Neural crest cell (in vitro differentiated cells): ENCODE results near the gene MTREX. TPM values are rescaled to one million over a fixed set of nuclear protein-coding genes. Genes with fewer than 3 reads are reported as not detected.
A peak's percentile ranks its signal among the peaks of the same experiment; 100 is the strongest.

Source experiments
- DNase-seq: peaks from one replicate; pipeline ENCODE4 v3.0.0; 2021; ENCODE audit warnings: low read depth, mixed read lengths, low spot score
- H3K27ac Mint-ChIP-seq: one replicate; pipeline ENCODE4 v1.8.0; 2021; ENCODE audit warnings: mild to moderate bottlenecking, mixed read lengths; ENCODE audit not compliant: unreplicated experiment
- H3K27me3 Mint-ChIP-seq: 2 replicates; pipeline ENCODE4 v1.8.0; 2021; ENCODE audit warnings: low read depth, mild to moderate bottlenecking, mixed read lengths
- H3K36me3 Mint-ChIP-seq: 2 replicates; pipeline ENCODE4 v1.8.0; 2021; ENCODE audit warnings: low read depth, mild to moderate bottlenecking, mixed read lengths
- H3K4me1 Mint-ChIP-seq: 2 replicates; pipeline ENCODE4 v1.8.0; 2021; ENCODE audit warnings: mixed read lengths
- H3K4me3 Mint-ChIP-seq: one replicate; pipeline ENCODE4 v1.8.0; 2021; ENCODE audit warnings: mild to moderate bottlenecking, mixed read lengths
- H3K9me3 Mint-ChIP-seq: 2 replicates; pipeline ENCODE4 v1.8.0; 2021; ENCODE audit warnings: mixed read lengths
- total RNA-seq: library from RNA; stranded (reverse); gene quantifications from 2 replicates; pipeline ENCODE4 v1.2.1, GENCODE V29; 2021
- TF ChIP-seq, protein P1 (sequence below): fragments of 200-600 bp; sonication (generic); conservative IDR thresholded peaks from 2 replicates; pipeline ENCODE4 v1.5.0; 2021; ENCODE audit warnings: antibody characterized with exemption, mild to moderate bottlenecking

Gene MTREX
- total RNA-seq, 1 donor from 2014 or later: 101 TPM

- peaks cover 35% of the 10 kb centered on the region for H3K36me3 Mint-ChIP-seq
- no peaks in the 10 kb centered on the region for H3K27me3 Mint-ChIP-seq
- no peaks in the 10 kb centered on the region for H3K9me3 Mint-ChIP-seq
- DNase-seq: no peak
- no peak overlapping the region for H3K27ac Mint-ChIP-seq
- no peaks in the 10 kb centered on the region for H3K4me1 Mint-ChIP-seq
- no peak overlapping the region for H3K4me3 Mint-ChIP-seq
- TF ChIP-seq, protein P1, sequence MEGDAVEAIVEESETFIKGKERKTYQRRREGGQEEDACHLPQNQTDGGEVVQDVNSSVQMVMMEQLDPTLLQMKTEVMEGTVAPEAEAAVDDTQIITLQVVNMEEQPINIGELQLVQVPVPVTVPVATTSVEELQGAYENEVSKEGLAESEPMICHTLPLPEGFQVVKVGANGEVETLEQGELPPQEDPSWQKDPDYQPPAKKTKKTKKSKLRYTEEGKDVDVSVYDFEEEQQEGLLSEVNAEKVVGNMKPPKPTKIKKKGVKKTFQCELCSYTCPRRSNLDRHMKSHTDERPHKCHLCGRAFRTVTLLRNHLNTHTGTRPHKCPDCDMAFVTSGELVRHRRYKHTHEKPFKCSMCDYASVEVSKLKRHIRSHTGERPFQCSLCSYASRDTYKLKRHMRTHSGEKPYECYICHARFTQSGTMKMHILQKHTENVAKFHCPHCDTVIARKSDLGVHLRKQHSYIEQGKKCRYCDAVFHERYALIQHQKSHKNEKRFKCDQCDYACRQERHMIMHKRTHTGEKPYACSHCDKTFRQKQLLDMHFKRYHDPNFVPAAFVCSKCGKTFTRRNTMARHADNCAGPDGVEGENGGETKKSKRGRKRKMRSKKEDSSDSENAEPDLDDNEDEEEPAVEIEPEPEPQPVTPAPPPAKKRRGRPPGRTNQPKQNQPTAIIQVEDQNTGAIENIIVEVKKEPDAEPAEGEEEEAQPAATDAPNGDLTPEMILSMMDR: no peak
Measured at GRCh38 chr5:55391707-55392106, 83.9 kb downstream of the MTREX start.

DNA sequence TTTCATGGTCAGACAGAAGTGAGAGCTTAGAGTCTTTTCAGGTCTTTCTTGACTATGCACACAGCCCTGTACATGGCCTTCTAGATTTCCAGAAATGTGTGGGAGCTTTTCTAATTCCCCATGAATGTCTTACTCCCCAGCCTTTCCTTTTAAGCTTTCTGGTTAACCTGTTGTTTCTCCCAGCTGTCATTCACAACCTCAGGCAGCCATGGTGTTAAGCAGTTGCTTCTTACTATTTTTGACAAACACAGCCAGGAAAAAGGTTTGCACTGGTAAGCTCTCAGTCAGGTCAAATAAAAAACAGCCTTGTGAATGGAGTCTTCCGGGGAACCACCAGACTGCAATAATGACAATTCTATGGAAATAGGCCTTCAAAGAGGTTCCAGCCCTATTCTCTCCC is 84.9 kb downstream of the MTREX start:
- DNase-seq: no peak
- Mint-ChIP-seq H3K36me3 (peaks cover 34% of the 10 kb centered on the region), H3K9me3 (no peaks in the 10 kb centered on the region), H3K4me1 (no peaks in the 10 kb centered on the region), H3K27ac (no peak overlapping the region), H3K4me3 (no peak overlapping the region), H3K27me3 (no peaks in the 10 kb centered on the region)
- TF ChIP-seq, protein P1: no peak

DNA sequence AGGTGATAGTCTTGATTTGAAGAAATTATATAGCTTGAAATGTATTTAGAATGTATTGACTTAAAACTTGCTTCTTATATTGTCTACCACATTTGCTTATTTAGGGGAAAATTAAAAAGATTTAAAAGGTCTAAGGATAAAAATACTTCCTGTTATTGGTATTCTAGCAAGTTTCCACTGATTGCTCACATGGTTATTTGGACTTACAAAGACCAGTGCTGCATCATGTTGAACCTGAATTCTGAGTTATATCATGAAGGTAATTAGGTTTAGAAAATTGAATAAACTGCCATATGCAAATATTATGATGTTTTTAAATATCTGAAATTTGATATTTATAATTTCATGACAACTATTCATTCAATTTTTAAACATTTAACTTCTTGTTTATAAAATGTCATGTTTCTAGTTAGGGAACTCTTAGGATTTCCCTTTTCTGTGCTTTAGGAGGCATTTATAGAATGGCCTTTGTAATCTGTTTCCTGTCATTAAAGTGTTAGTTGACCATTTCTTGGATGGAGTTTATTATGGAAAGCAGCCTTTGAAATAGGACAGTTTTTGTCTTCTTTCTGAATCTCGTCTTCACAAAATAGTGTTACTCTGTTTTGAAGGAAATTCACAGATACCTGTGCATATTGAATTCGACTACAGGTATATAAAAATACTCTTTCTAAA is 85.8 kb downstream of the MTREX start:
- Mint-ChIP-seq H3K27me3 (no peaks in the 10 kb centered on the region), H3K4me3 (no peak overlapping the region), H3K4me1 (no peaks in the 10 kb centered on the region), H3K9me3 (no peaks in the 10 kb centered on the region), H3K36me3 (peaks cover 34% of the 10 kb centered on the region), H3K27ac (no peak overlapping the region)
- DNase-seq: no peak
- TF ChIP-seq, protein P1: no peak

DNA sequence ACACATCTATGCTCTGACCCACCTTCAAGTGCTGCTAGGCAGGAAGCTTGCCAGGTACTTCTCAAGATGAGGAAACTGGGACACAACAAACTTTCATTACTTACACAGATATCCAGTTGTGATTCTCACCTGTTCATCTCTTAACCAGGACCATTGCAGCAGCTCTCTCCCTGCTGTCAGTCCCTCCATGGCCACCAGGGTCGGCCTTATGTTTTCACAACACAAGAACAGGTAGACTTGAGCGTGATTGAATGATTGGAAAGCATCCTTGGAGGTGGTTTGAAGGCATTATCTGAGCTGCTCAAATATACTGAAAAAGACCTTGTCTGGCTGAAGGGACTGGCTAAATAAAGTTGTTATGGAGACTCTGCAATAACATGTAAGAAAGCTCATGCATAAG is 94.4 kb downstream of the MTREX start:
- DNase-seq: no peak
- Mint-ChIP-seq H3K4me3 (no peak overlapping the region), H3K27me3 (no peaks in the 10 kb centered on the region), H3K27ac (no peak overlapping the region), H3K9me3 (no peaks in the 10 kb centered on the region), H3K4me1 (no peaks in the 10 kb centered on the region), H3K36me3 (peaks cover 10% of the 10 kb centered on the region)
- TF ChIP-seq, protein P1: peak; percentile 46

- H3K4me3 Mint-ChIP-seq: no peak overlapping the region
- no peaks in the 10 kb centered on the region for H3K9me3 Mint-ChIP-seq
- DNase-seq: no peak
- no peaks in the 10 kb centered on the region for H3K4me1 Mint-ChIP-seq
- peaks cover 8% of the 10 kb centered on the region for H3K36me3 Mint-ChIP-seq
- no peak overlapping the region for H3K27ac Mint-ChIP-seq
- TF ChIP-seq, protein P1: no peak
- H3K27me3 Mint-ChIP-seq: no peaks in the 10 kb centered on the region
Measured at GRCh38 chr5:55406292-55406691, 98.5 kb downstream of the MTREX start.
